SK-N-MC (cell line): ENCODE data around the gene SEMA3C.

Experiments
- EZH2 ChIP-seq: fragments of 200-600 bp; sonication (generic); IDR thresholded peaks from one replicate; pipeline ENCODE4 v1.6.1; 2017; ENCODE audit warnings: antibody characterized with exemption
- POLR2AphosphoS5 ChIP-seq: IDR thresholded peaks from 2 replicates; pipeline ENCODE4 v1.6.1; 2012; ENCODE audit warnings: mild to moderate bottlenecking, low read depth, low read length, borderline replicate concordance

DNA sequence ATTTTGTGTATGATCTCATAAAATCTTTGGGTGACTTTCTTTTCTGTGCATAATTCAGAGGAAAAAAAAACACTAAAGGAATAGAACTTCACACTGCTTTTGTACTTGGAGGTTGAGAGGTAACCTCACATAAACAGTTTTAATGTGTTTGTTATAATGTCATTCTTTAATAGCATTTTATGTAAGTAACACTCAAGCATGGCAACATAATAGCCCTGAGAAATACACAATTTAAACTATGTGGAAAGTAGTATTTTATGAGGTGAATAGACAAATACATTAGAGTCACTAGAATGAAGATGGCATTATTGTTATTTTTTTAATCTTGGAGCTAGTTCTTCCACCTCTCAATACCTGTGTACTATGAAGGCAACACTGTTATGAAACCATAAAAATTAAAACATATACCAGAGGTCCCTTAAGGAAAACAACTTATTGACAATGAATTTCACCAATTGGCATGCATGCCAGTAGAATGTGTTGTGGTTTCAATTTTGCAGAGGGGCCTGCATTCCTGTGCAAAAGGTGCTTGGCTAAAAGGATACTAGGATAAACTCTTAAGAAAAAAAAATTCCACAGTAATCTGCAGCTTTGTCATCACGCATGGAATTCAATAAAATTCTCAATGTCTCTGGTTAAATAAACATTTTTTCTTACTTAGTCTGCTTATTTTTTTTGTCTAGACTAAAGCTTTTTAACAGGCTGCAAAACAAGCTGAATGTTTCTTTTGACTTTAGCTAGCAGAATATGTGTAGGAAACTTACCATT lies 177.9 kb downstream of the SEMA3C start:
- no peak for TF ChIP-seq POLR2AphosphoS5
- no peak for TF ChIP-seq EZH2
